ENCODE measurements around the gene UBR3.
"Not testable (repeated sequence)": the region's sequence is repeated elsewhere in the genome, so short reads cannot be mapped to it uniquely, and the experiment has no call there.

Gene UBR3

GRCh38 chr2:169867579-169867978 is 40.3 kb downstream of the UBR3 start:
- in situ Hi-C loops (cut with MboI; ENCODE audit: low sequenced_read_pairs) = no loop called here

GRCh38 chr2:169868951-169869350 is 41.7 kb downstream of the UBR3 start:
- in situ Hi-C loops (cut with MboI; ENCODE audit: low sequenced_read_pairs) = no loop called here

GRCh38 chr2:169871369-169871768 is 44.1 kb downstream of the UBR3 start:
- in situ Hi-C loops (cut with MboI; ENCODE audit: low sequenced_read_pairs) = not testable (repeated sequence)

GRCh38 chr2:169871994-169872393 is 44.7 kb downstream of the UBR3 start:
- in situ Hi-C loops (cut with MboI; ENCODE audit: low sequenced_read_pairs) = no loop called here

GRCh38 chr2:169877398-169877797 is 50.1 kb downstream of the UBR3 start:
- in situ Hi-C loops (cut with MboI; ENCODE audit: low sequenced_read_pairs) = no loop called here

GRCh38 chr2:169887120-169887519 is 59.9 kb downstream of the UBR3 start:
- in situ Hi-C loops (cut with MboI; ENCODE audit: low sequenced_read_pairs) = no loop called here

- in situ Hi-C loops (cut with MboI; ENCODE audit: low sequenced_read_pairs) = no loop called here
These were observed 64.5 kb downstream of the UBR3 start for GRCh38 chr2:169891593-169892298.

- in situ Hi-C loops (cut with MboI; ENCODE audit: low sequenced_read_pairs) = no loop called here
These were observed 65.7 kb downstream of the UBR3 start for GRCh38 chr2:169892951-169893350.

GRCh38 chr2:169895294-169895985 is 68.2 kb downstream of the UBR3 start:
- in situ Hi-C loops (cut with MboI; ENCODE audit: low sequenced_read_pairs) = no loop called here

GRCh38 chr2:169897834-169898233 is 70.6 kb downstream of the UBR3 start:
- in situ Hi-C loops (cut with MboI; ENCODE audit: low sequenced_read_pairs) = no loop called here

GRCh38 chr2:169900103-169900502 is 72.8 kb downstream of the UBR3 start:
- in situ Hi-C loops (cut with MboI; ENCODE audit: low sequenced_read_pairs) = not testable (repeated sequence)

GRCh38 chr2:169900686-169901085 is 73.4 kb downstream of the UBR3 start:
- in situ Hi-C loops (cut with MboI; ENCODE audit: low sequenced_read_pairs) = no loop called here

GRCh38 chr2:169906731-169907130 is 79.5 kb downstream of the UBR3 start:
- in situ Hi-C loops (cut with MboI; ENCODE audit: low sequenced_read_pairs) = no loop called here

GRCh38 chr2:169909376-169909775 is 82.1 kb downstream of the UBR3 start:
- in situ Hi-C loops (cut with MboI; ENCODE audit: low sequenced_read_pairs) = no loop called here

- in situ Hi-C loops (cut with MboI; ENCODE audit: low sequenced_read_pairs) = no loop called here
These were observed 83.0 kb downstream of the UBR3 start for GRCh38 chr2:169910109-169910799.

GRCh38 chr2:169911119-169911518 is 83.9 kb downstream of the UBR3 start:
- in situ Hi-C loops (cut with MboI; ENCODE audit: low sequenced_read_pairs) = no loop called here

GRCh38 chr2:169916623-169917022 is 89.4 kb downstream of the UBR3 start:
- in situ Hi-C loops (cut with MboI; ENCODE audit: low sequenced_read_pairs) = no loop called here

- in situ Hi-C loops (cut with MboI; ENCODE audit: low sequenced_read_pairs) = no loop called here
These were observed 96.7 kb downstream of the UBR3 start for GRCh38 chr2:169923977-169924376.

GRCh38 chr2:169925968-169926367 is 98.7 kb downstream of the UBR3 start:
- in situ Hi-C loops (cut with MboI; ENCODE audit: low sequenced_read_pairs) = no loop called here

- in situ Hi-C loops (cut with MboI; ENCODE audit: low sequenced_read_pairs) = no loop called here
These were observed 101.2 kb downstream of the UBR3 start for GRCh38 chr2:169928463-169928864.

GRCh38 chr2:169933124-169933711 is 106.0 kb downstream of the UBR3 start:
- in situ Hi-C loops (cut with MboI; ENCODE audit: low sequenced_read_pairs) = no loop called here

- in situ Hi-C loops (cut with MboI; ENCODE audit: low sequenced_read_pairs) = not testable (repeated sequence)
These were observed 109.4 kb downstream of the UBR3 start for GRCh38 chr2:169936652-169937051.

Data from HL-60/S4 treated with phorbol 12-myristate 13-acetate at 8.2 ng/mL for 4 days and 3 days (cell line).